PC-9 (cell line): ENCODE data around the gene ENDOV. TPM values are rescaled to one million over a fixed set of nuclear protein-coding genes. Genes with fewer than 3 reads are reported as not detected.

Experiments
- BruUV-seq: library from RNA; stranded (reverse); fragments of 400-500 nt; replicated peaks from 2 replicates; lab custom pipeline; 2021; lab: Mats Ljungman, UMichigan
- CTCF ChIA-PET: fragments of 300-600 bp; sonication (Branson Sonifier 250); formaldehyde crosslinking; loops from one replicate; lab custom pipeline; 2022; ENCODE audit warnings: antibody characterized with exemption; lab: Charles Lee
- POLR2A ChIA-PET: fragments of 300-600 bp; sonication (Branson Sonifier 250); formaldehyde crosslinking; loops from one replicate; lab custom pipeline; 2022; ENCODE audit warnings: antibody characterized with exemption; ENCODE audit not compliant: unreplicated experiment; lab: Charles Lee
- DNase-seq, 2 experiments: peaks; one replicate each; pipeline versions ENCODE4 v3.0.0 to v3.0.0-alpha.2; 2015 to 2022; ENCODE audit warnings: mixed read lengths in 1 of 2
- H2AFZ ChIP-seq: fragments of 200-600 bp; sonication (generic); 2 replicates; pipeline ENCODE4 v1.8.1; 2017; ENCODE audit warnings: antibody characterized with exemption
- H3F3A ChIP-seq: fragments of 200-600 bp; sonication (generic); 2 replicates; pipeline ENCODE4 v1.8.1; 2017; ENCODE audit warnings: antibody characterized with exemption, mild to moderate bottlenecking, low read depth; ENCODE audit not compliant: insufficient read depth
- H3K27ac ChIP-seq: fragments of 200-600 bp; sonication (generic); 2 replicates; pipeline ENCODE4 v1.6.1; 2016; ENCODE audit warnings: mixed run types
- H3K27me3 ChIP-seq: fragments of 200-600 bp; sonication (generic); 2 replicates; pipeline ENCODE4 v1.6.1; 2016; ENCODE audit warnings: low read depth, mixed run types; ENCODE audit not compliant: insufficient read depth
- H3K36me3 ChIP-seq: fragments of 200-600 bp; sonication (generic); 2 replicates; pipeline ENCODE4 v1.6.1; 2016; ENCODE audit warnings: low read depth, mixed run types
- H3K4me1 ChIP-seq: fragments of 200-600 bp; sonication (generic); replicated peaks from 2 replicates; pipeline ENCODE4 v1.6.1; 2016; ENCODE audit warnings: mixed run types; ENCODE audit not compliant: insufficient read depth
- H3K4me2 ChIP-seq: fragments of 200-600 bp; sonication (generic); 2 replicates; pipeline ENCODE4 v1.6.1; 2017; ENCODE audit warnings: mixed run types
- H3K4me3 ChIP-seq: fragments of 200-600 bp; sonication (generic); 2 replicates; pipeline ENCODE4 v1.6.1; 2016; ENCODE audit warnings: mixed run types
- H3K79me2 ChIP-seq: fragments of 200-600 bp; sonication (generic); 2 replicates; pipeline ENCODE4 v1.6.1; 2017; ENCODE audit warnings: low read depth, mixed run types
- H3K9me2 ChIP-seq: fragments of 200-600 bp; sonication (generic); 2 replicates; pipeline ENCODE4 v1.8.1; 2017; ENCODE audit warnings: mild to moderate bottlenecking; ENCODE audit not compliant: insufficient read depth
- H3K9me3 ChIP-seq: fragments of 200-600 bp; sonication (generic); 2 replicates; pipeline ENCODE4 v1.8.1; 2016; ENCODE audit warnings: low read depth; ENCODE audit not compliant: insufficient read depth
- H4K20me1 ChIP-seq: fragments of 200-600 bp; sonication (generic); 2 replicates; pipeline ENCODE4 v1.8.1; 2017; ENCODE audit not compliant: insufficient read depth
- CTCF ChIP-seq: fragments of 200-600 bp; sonication (generic); conservative IDR thresholded peaks from 2 replicates; pipeline ENCODE4 v1.6.1; 2017; ENCODE audit warnings: mixed run types, antibody characterized with exemption, mild to moderate bottlenecking, moderate library complexity
- EZH2 ChIP-seq: fragments of 200-600 bp; sonication (generic); IDR thresholded peaks from 2 replicates; pipeline ENCODE4 v1.8.0; 2017; ENCODE audit warnings: antibody characterized with exemption, low read depth
- intact Hi-C: fragments of 100-400 bp; cut with micrococcal nuclease; formaldehyde crosslinking; loops from one replicate; pipeline ENCODE4 v1.10.0; 2022; ENCODE audit not compliant: unreplicated experiment
- total RNA-seq: library from RNA; stranded (reverse); gene quantifications from 2 replicates; pipeline ENCODE4 v1.2.3, GENCODE V29; 2021

The ENDOV gene
- total RNA-seq, 1 experiment from 2014 or later: 50.3 TPM

- H3K79me2 ChIP-seq: no peaks in the 10 kb centered on the region
- POLR2A ChIA-PET: no interaction called here
- peaks cover 3% of the 10 kb centered on the region; the same call in 1 of the 2 replicates for H3K27me3 ChIP-seq
- H3K27ac ChIP-seq: no peak overlapping the region
- no peaks in the 10 kb centered on the region for H4K20me1 ChIP-seq
- no peaks in the 10 kb centered on the region for H3K9me2 ChIP-seq
- no peak overlapping the region for H3K4me3 ChIP-seq
- BruUV-seq: no TSS peak
- H3K36me3 ChIP-seq: no peaks in the 10 kb centered on the region
- no peaks in the 10 kb centered on the region for H3K9me3 ChIP-seq
- CTCF ChIA-PET: interaction anchor here (0.5 kb wide), 1 partner anchor 459 kb away, joined by 3 read pairs; no protein-coding TSS in a partner anchor
- H3K4me1 ChIP-seq: no peaks in the 10 kb centered on the region
- TF ChIP-seq CTCF (no peak), EZH2 (no peak)
- no peak for DNase-seq
- H3F3A ChIP-seq: no peaks in the 10 kb centered on the region
- H2AFZ ChIP-seq: no peak overlapping the region
- no peak overlapping the region for H3K4me2 ChIP-seq
- intact Hi-C loops: no loop called here
These were observed 23.8 kb downstream of the ENDOV start for GRCh38 chr17:80438806-80439205.

DNA sequence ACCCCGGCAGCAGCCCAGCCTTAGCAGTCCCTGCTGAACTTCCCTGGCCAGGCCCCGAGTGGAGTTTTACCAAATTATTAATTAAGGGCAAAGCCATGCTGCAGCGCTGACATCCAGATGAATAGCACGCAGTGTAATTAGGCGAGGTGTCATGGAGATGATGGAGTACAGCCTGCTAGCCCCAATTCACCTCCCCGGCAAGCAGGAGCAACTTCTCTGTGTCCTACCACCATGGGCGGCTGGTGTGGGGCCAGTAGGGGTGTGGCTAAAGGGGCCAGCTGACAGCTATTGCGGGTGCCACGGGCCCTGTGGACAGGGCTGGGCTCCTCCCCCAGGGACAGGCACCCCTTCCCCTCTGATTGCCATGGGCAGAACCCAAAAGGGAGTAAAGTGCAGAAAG is 24.5 kb downstream of the ENDOV start:
- no peak overlapping the region for H3K4me2 ChIP-seq
- H2AFZ ChIP-seq: no peak overlapping the region
- intact Hi-C loops: no loop called here
- no peaks in the 10 kb centered on the region for H3K79me2 ChIP-seq
- no peaks in the 10 kb centered on the region for H3K36me3 ChIP-seq
- no peak for DNase-seq
- no peaks in the 10 kb centered on the region for H3K9me2 ChIP-seq
- no peaks in the 10 kb centered on the region for H3F3A ChIP-seq
- no peak overlapping the region for H3K27ac ChIP-seq
- no TSS peak for BruUV-seq
- H3K27me3 ChIP-seq: peaks cover 3% of the 10 kb centered on the region; the same call in 1 of the 2 replicates
- TF ChIP-seq CTCF: no peak
- TF ChIP-seq EZH2: no peak
- H3K4me3 ChIP-seq: no peak overlapping the region
- H3K9me3 ChIP-seq: no peaks in the 10 kb centered on the region
- ChIA-PET POLR2A (no interaction called here), CTCF (no interaction called here)
- no peaks in the 10 kb centered on the region for H3K4me1 ChIP-seq
- H4K20me1 ChIP-seq: no peaks in the 10 kb centered on the region

GRCh38 chr17:80441133-80441578 is 26.2 kb downstream of the ENDOV start:
- no TSS peak for BruUV-seq
- no peaks in the 10 kb centered on the region for H3K36me3 ChIP-seq
- intact Hi-C loops: no loop called here

More at GRCh38 chr17:80441133-80441578, 26.2 kb downstream of the ENDOV start:
- Histone ChIP-seq H3K9me2 (no peaks in the 10 kb centered on the region), H3F3A (no peaks in the 10 kb centered on the region), H3K27me3 (peaks cover 6% of the 10 kb centered on the region; the same call in 1 of the 2 replicates), H3K27ac (no peak overlapping the region), H4K20me1 (no peaks in the 10 kb centered on the region), H3K9me3 (no peaks in the 10 kb centered on the region), H3K79me2 (no peaks in the 10 kb centered on the region), H3K4me1 (no peaks in the 10 kb centered on the region), H3K4me3 (no peak overlapping the region), H2AFZ (no peak overlapping the region), H3K4me2 (no peak overlapping the region)
- DNase-seq: peak in 1 of 2 experiments; percentile 35
- TF ChIP-seq CTCF: no peak
- no peak for TF ChIP-seq EZH2
- ChIA-PET CTCF (no interaction called here), POLR2A (no interaction called here)
